HCT116 (cell line): ENCODE results near the gene HSD3B1. TPM values are rescaled to one million over a fixed set of nuclear protein-coding genes. Genes with fewer than 3 reads are reported as not detected.

Experiments
- ATAC-seq: fragments of 200-7000 bp; cut with Tn5 transposase; 2 replicates; pipeline ENCODE4 v1.9.1; 2020; ENCODE audit warnings: mild to moderate bottlenecking, moderate library complexity
- BruUV-seq: library from RNA; stranded (reverse); fragments of 400-500 nt; replicated peaks from 2 replicates; lab custom pipeline; 2021; lab: Mats Ljungman, UMichigan
- CTCF ChIA-PET: fragments of 300-600 bp; sonication (Branson Sonifier 250); formaldehyde crosslinking; loops from one replicate; lab custom pipeline; 2021; ENCODE audit warnings: antibody characterized with exemption; lab: Charles Lee
- POLR2A ChIA-PET: fragments of 300-600, 350-600 bp; sonication (Branson Sonifier 250); formaldehyde crosslinking; loops from one replicate; lab custom pipeline; 2021; ENCODE audit warnings: antibody characterized with exemption; lab: Charles Lee
- RAD21 ChIA-PET, 2 experiments: fragments of 300-600 bp; sonication (Branson Sonifier 250); formaldehyde crosslinking; loops; one replicate each; lab custom pipeline; 2023; ENCODE audit warnings: low total read pairs in 2 of 2; ENCODE audit not compliant: uncharacterized antibody in 2 of 2, unreplicated experiment in 2 of 2, low non-redundant PET in 1 of 2; lab: Charles Lee
- DNase-seq: peaks from one replicate; pipeline ENCODE4 v3.0.0-alpha.2; 2010; ENCODE audit warnings: low read depth, low spot score
- H2AFZ ChIP-seq: fragments of 200-600 bp; shearing (Covaris generic), sonication (generic); 2 replicates; pipeline ENCODE4 v1.6.1; 2017; ENCODE audit warnings: low read depth, mixed run types, mixed read lengths, antibody characterized with exemption, low read length; ENCODE audit not compliant: poor library complexity, severe bottlenecking
- H3K27ac ChIP-seq: 2 replicates; pipeline ENCODE4 v1.5.1; 2012; ENCODE audit warnings: low read depth, low read length
- H3K27me3 ChIP-seq: fragments of 200-600 bp; sonication (generic); 2 replicates; pipeline ENCODE4 v1.6.1; 2016; ENCODE audit warnings: mixed run types, low read length, mixed read lengths; ENCODE audit not compliant: insufficient read depth
- H3K36me3 ChIP-seq, 2 experiments: fragments of 200-500 bp in 1 of 2; fragments of 200-600 bp in 1 of 2; sonication (Bioruptor generic) in 1 of 2; sonication (generic) in 1 of 2; 2 replicates each; pipeline versions ENCODE4 v1.5.1 to v1.6.1; 2014 to 2016; ENCODE audit warnings: low read length in 2 of 2, inconsistent platforms in 1 of 2, mixed read lengths in 1 of 2, mixed run types in 1 of 2; ENCODE audit not compliant: insufficient read depth in 2 of 2, control insufficient read depth in 1 of 2
- H3K4me1 ChIP-seq, 2 experiments: fragments of 200-600 bp in 1 of 2; sonication (generic) in 1 of 2; 2 replicates each; pipeline versions ENCODE4 v1.5.1 to v1.6.1; 2012 to 2017; ENCODE audit warnings: low read length in 2 of 2, inconsistent platforms in 1 of 2, mild to moderate bottlenecking in 1 of 2, mixed read lengths in 1 of 2, mixed run types in 1 of 2, moderate library complexity in 1 of 2; ENCODE audit not compliant: insufficient read depth in 2 of 2, control insufficient read depth in 1 of 2
- H3K4me2 ChIP-seq: fragments of 200-600 bp; sonication (generic); 2 replicates; pipeline ENCODE4 v1.6.1; 2017; ENCODE audit warnings: mixed run types, low read length, mixed read lengths
- H3K4me3 ChIP-seq, 2 experiments: fragments of 200-600 bp in 1 of 2; sonication (generic) in 1 of 2; replicated peaks in 1 of 2; 2 replicates each; pipeline ENCODE4 v1.5.1; 2011 to 2016; ENCODE audit warnings: low read length in 2 of 2, control low read depth in 1 of 2, low read depth in 1 of 2, mild to moderate bottlenecking in 1 of 2, mixed read lengths in 1 of 2, mixed run types in 1 of 2
- H3K79me2 ChIP-seq: fragments of 200-600 bp; sonication (generic); 2 replicates; pipeline ENCODE4 v1.6.1; 2017; ENCODE audit warnings: mild to moderate bottlenecking, mixed run types, low read length, moderate library complexity, mixed read lengths; ENCODE audit not compliant: insufficient read depth
- H3K9ac ChIP-seq: fragments of 200-600 bp; sonication (generic); 2 replicates; pipeline ENCODE4 v1.6.1; 2016; ENCODE audit warnings: low read length, mixed read lengths
- H3K9me2 ChIP-seq: fragments of 200-600 bp; sonication (generic), shearing (Covaris generic); 2 replicates; pipeline ENCODE4 v1.6.1; 2017; ENCODE audit warnings: mixed run types, mild to moderate bottlenecking, moderate library complexity; ENCODE audit not compliant: insufficient read depth
- H3K9me3 ChIP-seq, 2 experiments: fragments of 200-500 bp in 1 of 2; fragments of 200-600 bp in 1 of 2; sonication (Bioruptor generic) in 1 of 2; sonication (generic) in 1 of 2; 2 replicates each; pipeline ENCODE4 v1.6.1; 2014 to 2017; ENCODE audit warnings: low read length in 2 of 2, mixed read lengths in 2 of 2, inconsistent platforms in 1 of 2, low read depth in 1 of 2, mild to moderate bottlenecking in 1 of 2, mixed run types in 1 of 2, moderate library complexity in 1 of 2; ENCODE audit not compliant: control insufficient read depth in 1 of 2, insufficient read depth in 1 of 2
- H4K20me1 ChIP-seq: fragments of 200-600 bp; sonication (generic), shearing (Covaris generic); 2 replicates; pipeline ENCODE4 v1.6.1; 2017; ENCODE audit warnings: mixed run types, mild to moderate bottlenecking, moderate library complexity; ENCODE audit not compliant: insufficient read depth
- EGR1 ChIP-seq: IDR thresholded peaks from 2 replicates; pipeline ENCODE4 v1.6.1; 2012; ENCODE audit warnings: low read depth
- ELF1 ChIP-seq: IDR thresholded peaks from 2 replicates; pipeline ENCODE4 v1.6.1; 2012; ENCODE audit warnings: low read depth, borderline replicate concordance
- FOSL1 ChIP-seq: IDR thresholded peaks from 2 replicates; pipeline ENCODE4 v1.6.1; 2012; ENCODE audit warnings: low read depth
- POLR2AphosphoS5 ChIP-seq: IDR thresholded peaks from 2 replicates; pipeline ENCODE4 v1.6.1; 2011; ENCODE audit warnings: mild to moderate bottlenecking, low read depth, low read length, moderate library complexity
- RAD21 ChIP-seq: IDR thresholded peaks from 2 replicates; pipeline ENCODE4 v1.6.1; 2012; ENCODE audit warnings: low read depth, mild to moderate bottlenecking
- SIN3A ChIP-seq: IDR thresholded peaks from 2 replicates; pipeline ENCODE4 v1.6.1; 2012; ENCODE audit warnings: low read depth
- ZNF274 ChIP-seq: fragments of 200-500 bp; sonication (Bioruptor generic); IDR thresholded peaks from 2 replicates; pipeline ENCODE4 v1.6.1; 2014; ENCODE audit warnings: mild to moderate bottlenecking, low read depth, low read length, inconsistent platforms
- intact Hi-C: fragments of 100-400 bp; cut with micrococcal nuclease; formaldehyde crosslinking; loops from 2 replicates; pipeline ENCODE4 v1.10.0; 2022
- total RNA-seq: library from RNA; stranded (reverse); gene quantifications from one replicate; pipeline ENCODE4 v1.2.1, GENCODE V29; 2021; ENCODE audit not compliant: unreplicated experiment
- TF ChIP-seq, protein P1 (sequence below): IDR thresholded peaks from 2 replicates; pipeline ENCODE4 v1.6.1; 2012; ENCODE audit warnings: low read depth
- TF ChIP-seq, protein P2 (sequence below): IDR thresholded peaks from 2 replicates; pipeline ENCODE4 v1.6.1; 2012
- TF ChIP-seq, protein P3 (sequence below): IDR thresholded peaks from 2 replicates; pipeline ENCODE4 v1.6.1; 2011; ENCODE audit warnings: mild to moderate bottlenecking, low read length, moderate library complexity; ENCODE audit not compliant: insufficient replicate concordance; ENCODE audit errors: extremely low read depth

Gene HSD3B1
- total RNA-seq, 1 experiment from 2014 or later = not detected

DNA sequence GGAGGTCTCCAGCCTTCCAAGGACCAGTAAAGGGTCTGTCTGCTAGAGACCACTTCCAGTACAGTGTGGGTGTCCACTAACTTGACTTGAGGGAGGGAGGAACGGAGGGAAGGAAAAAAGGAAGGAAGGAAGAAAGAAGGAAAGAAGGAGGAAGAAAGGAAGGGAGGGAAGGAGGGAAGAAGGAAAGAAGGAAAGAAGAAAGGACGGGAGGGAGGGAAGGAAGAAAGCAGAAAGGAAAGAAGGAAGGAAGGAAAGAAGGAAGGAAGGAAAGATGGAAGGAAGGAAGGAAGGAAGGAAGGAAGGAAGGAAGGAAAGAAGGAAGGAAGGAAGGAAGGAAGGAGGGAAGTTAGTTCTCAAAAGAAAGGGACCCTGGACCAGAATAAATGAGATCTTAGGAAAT is 26.8 kb upstream of the HSD3B1 start:
- no peaks in the 10 kb centered on the region for H3K36me3 ChIP-seq
- ChIA-PET CTCF (no interaction called here), RAD21 (no interaction called here), POLR2A (no interaction called here)
- DNase-seq (no peak), ATAC-seq (no peak)
- no peaks in the 10 kb centered on the region for H3K9me2 ChIP-seq
- H3K4me1 ChIP-seq = peaks cover 0 to 4% of the 10 kb centered on the region in 2 experiments; a peak in 2 of 4 replicates
- H3K79me2 ChIP-seq = no peaks in the 10 kb centered on the region
- no peak overlapping the region for H3K27ac ChIP-seq
- intact Hi-C loops = no loop called here
- no peak overlapping the region for H3K4me2 ChIP-seq
- no peaks in the 10 kb centered on the region for H4K20me1 ChIP-seq
- no peak overlapping the region for H3K4me3 ChIP-seq
- BruUV-seq = no TSS peak
- no peaks in the 10 kb centered on the region for H3K9me3 ChIP-seq
- no peak overlapping the region for H3K9ac ChIP-seq
- TF ChIP-seq, protein P1, sequence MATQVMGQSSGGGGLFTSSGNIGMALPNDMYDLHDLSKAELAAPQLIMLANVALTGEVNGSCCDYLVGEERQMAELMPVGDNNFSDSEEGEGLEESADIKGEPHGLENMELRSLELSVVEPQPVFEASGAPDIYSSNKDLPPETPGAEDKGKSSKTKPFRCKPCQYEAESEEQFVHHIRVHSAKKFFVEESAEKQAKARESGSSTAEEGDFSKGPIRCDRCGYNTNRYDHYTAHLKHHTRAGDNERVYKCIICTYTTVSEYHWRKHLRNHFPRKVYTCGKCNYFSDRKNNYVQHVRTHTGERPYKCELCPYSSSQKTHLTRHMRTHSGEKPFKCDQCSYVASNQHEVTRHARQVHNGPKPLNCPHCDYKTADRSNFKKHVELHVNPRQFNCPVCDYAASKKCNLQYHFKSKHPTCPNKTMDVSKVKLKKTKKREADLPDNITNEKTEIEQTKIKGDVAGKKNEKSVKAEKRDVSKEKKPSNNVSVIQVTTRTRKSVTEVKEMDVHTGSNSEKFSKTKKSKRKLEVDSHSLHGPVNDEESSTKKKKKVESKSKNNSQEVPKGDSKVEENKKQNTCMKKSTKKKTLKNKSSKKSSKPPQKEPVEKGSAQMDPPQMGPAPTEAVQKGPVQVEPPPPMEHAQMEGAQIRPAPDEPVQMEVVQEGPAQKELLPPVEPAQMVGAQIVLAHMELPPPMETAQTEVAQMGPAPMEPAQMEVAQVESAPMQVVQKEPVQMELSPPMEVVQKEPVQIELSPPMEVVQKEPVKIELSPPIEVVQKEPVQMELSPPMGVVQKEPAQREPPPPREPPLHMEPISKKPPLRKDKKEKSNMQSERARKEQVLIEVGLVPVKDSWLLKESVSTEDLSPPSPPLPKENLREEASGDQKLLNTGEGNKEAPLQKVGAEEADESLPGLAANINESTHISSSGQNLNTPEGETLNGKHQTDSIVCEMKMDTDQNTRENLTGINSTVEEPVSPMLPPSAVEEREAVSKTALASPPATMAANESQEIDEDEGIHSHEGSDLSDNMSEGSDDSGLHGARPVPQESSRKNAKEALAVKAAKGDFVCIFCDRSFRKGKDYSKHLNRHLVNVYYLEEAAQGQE = no peak
- TF ChIP-seq RAD21 (no peak), SIN3A (no peak), ELF1 (no peak), ZNF274 (no peak), EGR1 (no peak), POLR2AphosphoS5 (no peak), FOSL1 (no peak)
- TF ChIP-seq, protein P2, sequence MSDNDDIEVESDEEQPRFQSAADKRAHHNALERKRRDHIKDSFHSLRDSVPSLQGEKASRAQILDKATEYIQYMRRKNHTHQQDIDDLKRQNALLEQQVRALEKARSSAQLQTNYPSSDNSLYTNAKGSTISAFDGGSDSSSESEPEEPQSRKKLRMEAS = no peak
- TF ChIP-seq, protein P3, sequence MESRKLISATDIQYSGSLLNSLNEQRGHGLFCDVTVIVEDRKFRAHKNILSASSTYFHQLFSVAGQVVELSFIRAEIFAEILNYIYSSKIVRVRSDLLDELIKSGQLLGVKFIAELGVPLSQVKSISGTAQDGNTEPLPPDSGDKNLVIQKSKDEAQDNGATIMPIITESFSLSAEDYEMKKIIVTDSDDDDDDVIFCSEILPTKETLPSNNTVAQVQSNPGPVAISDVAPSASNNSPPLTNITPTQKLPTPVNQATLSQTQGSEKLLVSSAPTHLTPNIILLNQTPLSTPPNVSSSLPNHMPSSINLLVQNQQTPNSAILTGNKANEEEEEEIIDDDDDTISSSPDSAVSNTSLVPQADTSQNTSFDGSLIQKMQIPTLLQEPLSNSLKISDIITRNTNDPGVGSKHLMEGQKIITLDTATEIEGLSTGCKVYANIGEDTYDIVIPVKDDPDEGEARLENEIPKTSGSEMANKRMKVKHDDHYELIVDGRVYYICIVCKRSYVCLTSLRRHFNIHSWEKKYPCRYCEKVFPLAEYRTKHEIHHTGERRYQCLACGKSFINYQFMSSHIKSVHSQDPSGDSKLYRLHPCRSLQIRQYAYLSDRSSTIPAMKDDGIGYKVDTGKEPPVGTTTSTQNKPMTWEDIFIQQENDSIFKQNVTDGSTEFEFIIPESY = no peak
- TF ChIP-seq, all 23 proteins: peak for 0
- H2AFZ ChIP-seq = no peak overlapping the region
- H3K27me3 ChIP-seq = 0 out of 2 replicates have a peak, but pooled peaks cover 3% of the 10 kb centered on the region
